ENCODE data around the gene PTGIS.
A peak's percentile ranks its signal among the peaks of the same experiment; 100 is the strongest.

Gene PTGIS

DNA sequence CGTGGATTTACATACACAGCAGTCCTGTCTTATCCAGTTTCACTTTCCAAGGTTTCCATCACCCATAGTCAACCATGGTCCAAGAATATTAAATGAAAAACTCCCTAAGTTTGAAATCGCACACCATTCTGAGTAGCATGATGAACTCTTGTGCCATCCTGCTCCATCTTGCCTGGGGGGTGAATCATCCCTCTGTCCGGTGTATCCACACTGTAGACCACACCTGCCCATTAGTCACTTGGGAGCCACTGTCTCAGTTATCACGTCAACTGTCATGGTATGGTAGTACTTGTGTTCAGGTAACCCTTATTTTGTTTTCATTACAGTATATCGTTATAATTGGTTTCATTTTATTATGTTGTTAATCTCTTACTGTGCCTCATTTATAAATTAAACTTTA is 38.5 kb downstream of the PTGIS start:
- no peak for DNase-seq (ENCODE audit: low spot score)

DNA sequence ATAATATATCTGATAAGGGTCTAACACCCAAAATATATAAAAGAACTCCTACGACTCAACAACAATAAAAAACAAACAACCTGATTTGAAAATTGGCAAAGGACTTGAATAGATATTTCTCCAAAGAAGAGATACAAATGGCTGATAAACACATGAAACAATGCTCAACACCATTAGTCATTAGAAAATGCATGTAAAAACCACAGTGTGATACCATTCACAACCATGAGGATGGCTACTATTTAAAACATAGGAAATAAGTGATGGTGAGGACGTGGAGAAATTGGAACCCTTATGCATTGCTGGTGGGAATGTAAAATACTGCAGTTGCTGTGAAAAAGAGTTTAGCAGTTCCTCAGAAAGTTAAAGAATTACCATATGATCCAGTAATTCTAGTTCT is 41.4 kb downstream of the PTGIS start:
- DNase-seq (ENCODE audit: low spot score), result no peak

DNA sequence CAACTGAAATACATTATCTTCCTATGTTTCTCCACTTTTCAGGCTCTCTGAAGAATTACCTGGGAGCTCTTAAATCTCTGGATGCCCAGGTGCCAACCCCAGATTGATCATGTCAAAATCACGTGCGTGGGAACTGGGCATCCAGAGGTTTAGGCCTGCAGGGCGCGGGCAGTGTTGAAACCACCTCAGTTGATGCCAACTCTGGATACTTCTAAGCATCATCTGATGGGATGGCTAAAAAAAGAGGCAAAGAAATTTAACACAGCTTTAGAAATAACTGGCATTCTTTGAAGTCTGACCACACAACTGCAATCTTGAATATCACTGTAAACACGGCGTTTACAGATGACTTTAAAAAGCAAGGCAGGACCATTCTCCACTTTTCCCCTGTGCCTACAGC is 41.9 kb downstream of the PTGIS start:
- DNase-seq (ENCODE audit: low spot score), result no peak

DNA sequence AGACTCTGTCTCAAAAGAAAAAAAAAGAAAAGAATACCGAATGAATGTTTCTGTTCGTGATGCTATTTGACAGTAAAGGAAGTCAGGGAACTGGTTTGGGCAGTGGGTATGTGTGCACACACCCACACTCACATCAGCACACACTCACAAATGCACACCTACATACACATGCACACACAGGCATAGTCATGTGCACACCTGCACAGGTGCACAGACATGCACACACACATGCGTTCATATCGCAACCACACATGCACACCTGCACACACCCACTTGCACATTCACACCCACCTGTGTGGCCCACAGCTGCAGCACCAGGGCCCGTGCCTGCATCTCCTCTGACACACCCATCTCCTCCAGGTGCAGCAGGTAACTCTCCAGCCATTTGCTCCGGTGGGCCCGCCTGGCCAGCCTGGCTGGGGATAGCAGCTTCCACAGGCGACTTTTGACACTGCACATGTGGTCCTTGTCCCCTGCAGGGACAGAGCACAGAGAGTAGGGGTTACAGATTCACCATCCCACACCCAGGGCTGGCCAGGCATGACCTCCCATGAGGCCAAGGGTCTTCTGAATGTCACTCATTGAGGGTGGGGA is 44.1 kb downstream of the PTGIS start:
- no peak for DNase-seq (ENCODE audit: low spot score)

DNA sequence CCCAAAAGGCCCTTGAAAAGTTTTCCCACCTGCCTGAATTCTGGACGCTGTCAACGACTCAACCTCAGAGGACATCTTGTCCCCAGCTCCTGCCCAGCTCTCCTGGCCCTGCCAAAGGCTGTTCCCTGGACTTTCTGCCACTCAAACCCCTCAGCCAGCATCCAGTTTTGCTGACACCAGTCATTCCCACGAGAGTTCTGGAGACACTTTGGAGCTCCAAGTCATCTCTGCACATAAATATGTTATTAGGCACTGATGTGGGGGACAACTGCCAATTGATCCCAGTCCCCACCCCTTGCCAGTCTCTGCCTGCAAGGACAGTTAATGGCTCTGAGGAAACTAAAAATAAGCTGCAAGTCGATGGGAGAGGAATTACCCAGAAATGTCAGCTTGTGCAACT is 46.6 kb downstream of the PTGIS start:
- DNase-seq (ENCODE audit: low spot score), result no peak

DNA sequence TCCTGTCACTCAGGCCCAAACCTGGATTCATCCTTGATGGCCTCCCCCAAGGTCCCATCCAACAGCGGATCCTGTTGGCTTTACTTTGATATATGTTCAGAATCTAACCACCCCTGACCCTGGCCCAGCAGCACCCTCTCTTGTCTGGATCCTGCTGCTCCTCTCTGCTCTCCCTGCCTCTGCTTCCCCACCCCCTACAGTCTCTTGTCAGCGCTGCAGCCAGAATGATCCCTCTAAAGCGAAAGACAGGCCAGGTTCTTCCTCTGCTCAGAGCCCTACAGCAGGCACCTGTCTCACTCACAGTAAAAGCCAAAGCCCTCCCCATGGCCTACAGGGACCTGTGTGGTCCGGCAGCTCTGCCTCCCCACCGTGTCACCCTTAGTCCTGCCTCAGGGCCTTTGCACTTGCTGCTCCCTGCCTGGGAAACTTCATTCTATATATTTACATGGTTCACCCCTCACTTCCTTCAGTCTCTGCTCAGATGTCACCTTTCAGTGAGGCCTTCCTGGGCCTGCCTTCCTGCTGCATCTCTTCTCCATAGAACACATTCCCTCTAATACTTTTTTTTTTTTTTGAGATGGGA is 48.1 kb downstream of the PTGIS start:
- no peak for DNase-seq (ENCODE audit: low spot score)

DNA sequence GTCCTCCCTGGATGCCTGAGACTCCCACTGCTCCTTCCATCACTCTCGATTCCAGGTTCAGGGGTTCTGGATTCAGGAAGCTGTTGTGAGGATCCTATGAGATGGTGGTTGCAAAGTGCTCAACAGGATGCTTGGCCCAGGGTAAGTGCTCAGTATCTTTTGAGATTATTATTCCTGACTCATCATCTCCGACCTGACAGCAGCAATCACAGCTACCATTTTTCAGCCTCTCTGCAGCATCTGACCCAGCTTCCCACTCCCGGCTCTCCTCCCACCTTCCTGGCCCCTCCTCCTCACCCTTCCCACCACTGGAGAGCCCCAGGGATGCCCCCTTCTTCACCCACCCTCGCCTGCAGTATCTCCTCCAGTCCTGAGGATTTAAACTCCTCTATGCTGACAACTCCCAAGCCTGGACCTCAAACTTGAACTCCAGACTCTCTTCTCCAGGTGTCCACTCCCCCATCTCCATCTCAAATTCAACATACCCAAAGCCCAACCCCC is 48.7 kb downstream of the PTGIS start:
- no peak for DNase-seq (ENCODE audit: low spot score)

DNA sequence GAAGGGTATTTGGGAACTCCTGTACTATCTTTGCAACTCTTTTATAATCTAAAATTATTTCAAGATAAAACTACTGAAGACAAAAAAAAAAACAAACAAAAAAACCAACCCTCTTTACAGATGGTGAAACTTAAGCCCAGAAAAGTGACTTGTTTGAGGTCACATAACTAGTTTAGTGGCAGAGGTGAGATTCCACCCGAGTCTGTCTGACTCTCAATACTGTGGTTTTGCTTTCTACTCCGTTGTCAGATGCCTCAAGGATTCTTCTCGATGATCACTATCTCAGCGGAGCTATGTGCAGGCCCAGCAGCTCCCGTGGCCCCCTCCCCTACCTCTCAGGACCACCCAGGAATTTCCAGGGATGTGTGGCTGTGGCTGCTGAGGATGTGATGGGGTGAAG is 49.4 kb downstream of the PTGIS start:
- no peak for DNase-seq (ENCODE audit: low spot score)

- no peak for DNase-seq (ENCODE audit: low spot score)
Measured at GRCh38 chr20:49517805-49518100, 50.2 kb downstream of the PTGIS start.

DNA sequence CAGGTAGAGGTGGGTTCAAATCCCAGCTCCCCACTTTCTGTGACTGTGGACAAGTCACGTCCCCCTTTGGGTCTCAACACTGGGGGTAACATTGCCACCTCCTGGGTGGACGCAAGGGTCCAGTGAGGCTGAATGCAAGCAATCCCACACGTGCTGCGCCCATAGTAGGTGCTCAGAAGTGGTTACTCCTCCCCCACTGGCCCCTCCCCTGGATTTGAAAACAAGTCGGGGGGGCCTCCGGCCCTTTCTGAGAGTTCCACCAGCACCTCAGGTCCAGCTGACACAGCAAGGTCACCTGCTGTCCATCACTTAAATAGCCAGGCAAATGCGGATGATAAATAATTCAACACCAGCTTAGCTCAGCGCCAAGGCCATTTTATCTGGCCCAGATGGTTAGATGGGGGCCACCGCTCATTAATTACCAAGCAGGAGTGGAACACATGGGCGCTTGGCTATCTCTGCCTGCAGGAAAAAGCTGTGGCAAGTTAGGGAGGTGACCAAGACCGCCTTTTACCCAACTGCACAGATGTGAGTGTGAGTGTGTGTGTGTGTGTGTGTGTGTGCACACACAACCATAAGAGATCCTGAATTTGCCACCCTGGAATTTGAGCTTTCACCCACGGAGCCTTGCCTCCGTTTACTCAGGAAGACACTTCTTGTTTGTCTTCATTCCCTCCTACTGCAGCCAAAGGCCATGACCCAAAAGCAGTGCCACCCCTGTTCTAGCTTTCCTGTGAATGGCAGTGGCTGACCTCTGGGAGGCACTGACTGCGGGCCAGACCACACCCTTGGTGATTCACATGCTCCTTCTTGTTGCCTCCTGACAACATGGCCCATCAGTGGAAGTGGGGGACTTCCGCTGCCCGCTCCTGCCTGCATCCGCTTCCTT is 50.8 kb downstream of the PTGIS start:
- DNase-seq (ENCODE audit: low spot score), result no peak

DNA sequence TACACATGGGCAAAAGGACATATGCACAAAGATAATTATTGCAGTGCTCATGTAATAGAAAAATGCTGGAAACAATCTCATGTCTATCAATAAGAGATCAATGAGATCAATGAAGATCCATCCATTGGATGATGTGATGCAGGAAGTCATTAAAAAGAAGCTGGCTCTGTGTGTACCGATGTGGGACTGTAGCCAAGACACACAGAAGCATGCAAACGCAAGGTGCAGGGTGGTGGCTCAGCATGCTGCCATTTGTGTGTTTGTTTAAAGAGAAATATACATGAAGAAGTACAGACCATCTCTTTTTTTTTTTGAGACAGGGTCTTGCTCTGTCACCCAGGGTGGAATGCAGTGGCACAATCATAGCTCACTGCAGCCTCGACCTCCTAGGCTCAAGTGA is 52.4 kb downstream of the PTGIS start:
- no peak for DNase-seq (ENCODE audit: low spot score)

- DNase-seq (ENCODE audit: low spot score), result no peak
Measured at GRCh38 chr20:49513517-49513916, 54.4 kb downstream of the PTGIS start.

DNA sequence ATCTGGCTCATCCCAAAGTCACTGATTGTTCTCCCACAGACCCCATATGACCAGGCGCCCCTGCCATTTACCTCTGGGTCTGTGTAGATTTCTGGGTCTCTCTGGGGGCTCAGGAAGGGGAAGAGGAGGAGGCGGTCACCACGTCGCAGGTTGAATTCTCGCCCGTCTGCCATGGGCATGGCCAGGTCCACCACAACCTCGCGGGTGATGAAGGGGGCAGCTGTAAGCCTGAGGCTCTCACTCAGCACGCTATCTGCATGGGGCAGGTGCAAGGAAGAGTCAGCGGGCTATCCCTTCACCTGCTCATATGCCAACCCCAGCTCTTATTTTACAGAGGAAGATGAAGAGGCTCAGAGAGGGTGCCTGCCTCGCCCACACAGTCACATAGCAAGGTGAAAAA is 54.9 kb downstream of the PTGIS start:
- no peak for DNase-seq (ENCODE audit: low spot score)

DNA sequence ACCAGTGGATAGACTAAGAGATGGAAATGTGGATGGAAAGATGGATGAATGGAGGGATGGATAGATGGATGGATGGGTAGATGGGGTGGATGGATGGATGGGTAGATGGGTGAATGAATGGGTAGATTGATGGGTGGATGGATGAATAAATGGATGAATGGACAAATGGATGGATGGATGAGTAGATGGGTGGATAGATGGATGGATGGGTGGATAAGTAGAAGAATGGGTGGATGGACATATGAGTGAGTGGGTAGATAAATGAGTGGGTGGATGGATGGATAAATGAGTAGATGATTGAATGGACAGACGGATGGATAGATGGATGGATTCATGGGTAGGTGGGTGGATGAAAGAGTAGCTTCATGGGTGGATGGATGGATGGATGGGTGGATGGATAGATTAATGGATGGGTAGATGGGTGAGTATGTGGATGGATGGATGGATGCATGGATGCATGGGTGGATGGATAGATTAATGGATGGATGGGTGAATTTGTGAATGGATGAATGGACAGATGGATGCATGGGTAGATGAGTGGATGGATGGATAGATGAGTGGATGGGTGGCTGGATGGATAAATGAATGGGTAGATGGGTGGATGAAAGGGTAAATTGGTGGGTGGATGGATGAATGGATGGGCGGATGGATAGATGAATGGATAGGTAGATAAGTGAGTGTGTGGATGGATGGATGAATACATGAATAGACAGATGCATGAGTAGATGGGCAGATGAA is 56.0 kb downstream of the PTGIS start:
- DNase-seq (ENCODE audit: low spot score), result no peak

DNA sequence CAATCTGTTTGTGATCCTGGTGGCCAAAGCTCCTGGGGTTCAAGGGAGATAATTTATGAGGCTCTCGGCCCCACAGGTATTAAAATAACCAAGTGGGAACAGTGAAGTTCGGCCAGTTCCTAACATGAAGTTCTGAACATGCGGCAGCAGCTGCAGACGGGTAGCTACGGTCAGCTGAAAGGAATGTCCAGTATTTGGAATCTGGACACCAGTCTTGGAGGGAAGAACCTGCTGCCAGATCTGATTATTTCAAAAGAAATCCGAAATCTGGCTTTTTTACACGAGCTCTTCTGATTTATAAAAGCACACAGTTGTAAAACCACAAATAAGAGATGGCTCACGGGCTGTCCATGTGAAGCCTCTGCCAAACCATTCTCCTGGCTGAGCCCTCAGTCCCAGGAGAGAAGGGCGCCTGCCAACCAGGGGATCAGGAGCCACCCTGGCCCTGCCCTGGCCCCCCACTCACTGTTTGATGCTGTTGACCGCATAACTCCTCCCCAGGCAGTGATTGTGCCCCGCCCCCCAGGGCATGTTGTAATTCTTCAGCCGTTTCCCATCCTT is 57.3 kb downstream of the PTGIS start:
- DNase-seq (ENCODE audit: low spot score), result peak; percentile 93

DNA sequence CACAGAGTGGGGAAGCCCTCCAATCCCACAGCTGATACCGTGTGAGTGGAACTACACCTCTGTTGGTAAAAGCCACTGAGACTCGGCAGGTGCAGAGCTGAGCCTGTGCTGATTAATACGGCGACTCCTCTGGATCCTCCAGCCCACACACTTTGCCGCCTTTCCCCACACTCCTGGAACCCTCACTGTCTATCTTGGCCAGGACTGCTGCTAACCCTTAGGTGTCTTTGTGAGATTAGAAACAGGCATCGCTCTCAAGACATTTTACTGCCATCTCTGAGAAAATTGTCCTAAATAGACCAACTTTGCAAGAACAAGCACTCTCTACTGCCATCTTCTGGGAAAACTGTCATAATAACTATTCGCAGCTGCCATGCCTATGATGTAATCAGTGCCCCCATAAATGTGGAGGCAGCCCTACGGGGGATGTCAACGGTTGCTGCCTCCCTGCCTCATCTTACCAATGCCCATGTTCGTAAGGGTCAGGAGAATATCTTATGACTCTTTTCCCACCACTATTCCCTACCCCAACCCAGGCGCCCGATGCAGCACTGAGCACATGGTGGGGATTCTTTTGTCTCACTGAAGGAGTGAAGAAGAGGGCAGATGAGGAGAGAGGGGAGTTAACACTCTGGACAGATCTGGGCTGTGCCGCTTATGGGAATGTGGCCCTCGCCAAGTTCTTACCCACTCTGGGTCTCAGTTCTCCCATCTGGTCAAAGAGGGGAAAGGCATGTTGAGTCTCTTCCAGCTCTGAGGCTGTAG is 59.3 kb downstream of the PTGIS start:
- peak; percentile 73 for DNase-seq (ENCODE audit: low spot score)

DNA sequence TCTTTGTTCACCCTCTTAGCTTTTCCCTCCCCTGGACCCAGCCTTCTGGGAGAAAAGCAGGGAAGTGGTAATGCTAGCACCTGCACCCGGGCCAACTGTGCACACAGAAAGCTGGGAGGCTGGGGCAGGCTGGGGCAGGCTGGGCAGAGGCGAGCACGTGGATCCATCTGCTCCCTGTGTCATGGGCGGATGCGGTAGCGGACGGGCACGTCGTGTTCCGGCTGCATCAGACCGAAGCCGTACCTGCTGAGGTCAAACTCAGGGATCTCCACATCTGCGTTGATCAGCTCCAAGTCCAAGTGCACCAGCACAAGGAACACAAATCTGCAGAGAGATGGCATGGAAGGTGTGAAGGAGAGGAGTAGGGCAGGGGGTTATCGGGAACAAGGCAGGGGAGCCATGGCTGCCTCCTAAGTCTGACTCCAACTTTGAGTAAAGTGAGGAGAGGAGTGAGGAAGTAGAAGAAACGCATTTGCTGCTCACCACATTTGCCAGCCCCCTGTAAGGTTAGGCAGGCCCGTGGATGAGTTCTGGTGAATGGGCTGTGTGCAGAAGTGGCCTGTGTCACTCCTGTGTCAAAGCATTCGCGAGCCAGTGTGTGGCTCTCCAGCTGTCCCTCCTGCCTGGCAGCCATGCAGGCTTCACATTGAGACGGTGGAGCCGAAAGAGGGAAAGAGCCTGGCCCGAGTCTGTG is 60.0 kb downstream of the PTGIS start:
- no peak for DNase-seq (ENCODE audit: low spot score)

DNA sequence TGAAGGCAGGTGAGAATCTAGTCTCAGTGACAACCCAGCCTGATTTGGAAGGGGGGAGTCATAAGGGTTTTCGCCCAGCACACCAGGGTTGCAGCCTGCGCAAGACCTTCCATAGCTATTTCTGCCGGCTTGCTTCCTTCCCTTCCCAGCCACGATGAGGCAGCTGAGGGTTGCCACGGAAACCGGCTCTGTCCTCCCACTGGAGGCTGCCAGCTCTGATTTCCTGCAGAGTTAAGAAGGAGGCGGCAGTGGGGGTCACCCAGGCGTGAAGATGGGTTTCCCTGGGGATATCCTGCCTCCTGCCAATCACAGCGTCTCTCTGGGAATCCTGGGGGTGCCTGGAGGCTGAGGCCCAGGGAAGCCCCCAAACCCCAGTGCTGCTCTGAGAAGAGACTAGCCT is 62.4 kb downstream of the PTGIS start:
- DNase-seq (ENCODE audit: low spot score), result peak; percentile 40

- no peak for DNase-seq (ENCODE audit: low spot score)
Measured at GRCh38 chr20:49503176-49503575, 64.8 kb downstream of the PTGIS start.

- DNase-seq (ENCODE audit: low spot score), result no peak
Measured at GRCh38 chr20:49501917-49502316, 66.0 kb downstream of the PTGIS start.

DNA sequence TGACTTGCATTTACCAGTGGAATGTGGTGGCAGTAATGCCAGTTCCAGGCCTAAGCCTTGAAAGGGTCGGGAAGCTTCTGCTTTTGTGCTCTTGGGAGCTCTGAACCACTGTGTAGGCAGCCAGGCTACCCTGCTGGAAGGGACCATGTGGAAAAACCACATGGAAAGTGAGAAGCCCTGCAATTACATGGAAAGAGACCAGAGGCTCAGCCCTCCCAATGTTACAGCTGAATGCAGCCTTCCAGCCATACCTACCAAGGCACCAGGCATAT is 70.6 kb downstream of the PTGIS start:
- DNase-seq (ENCODE audit: low spot score), result no peak

All from GM03348 (cell line).